ENCODE data around the gene RHEB.

Gene RHEB

GRCh38 chr7:151549083-151549482 is 29.4 kb upstream of the RHEB start:
- DNase-seq (ENCODE audit: extremely low read depth, low read depth): no peak
- H3K4me3 ChIP-seq (replicated peaks; ENCODE audit: low read depth, low read length): no peak overlapping the region
- no peak for TF ChIP-seq CTCF (IDR thresholded peaks at IDR 0.05; ENCODE audit: low read depth, low read length, missing control alignments)

GRCh38 chr7:151544183-151544582 is 24.5 kb upstream of the RHEB start:
- H3K4me3 ChIP-seq (replicated peaks; ENCODE audit: low read depth, low read length): no peak overlapping the region
- no peak for DNase-seq (ENCODE audit: extremely low read depth, low read depth)
- no peak for TF ChIP-seq CTCF (IDR thresholded peaks at IDR 0.05; ENCODE audit: low read depth, low read length, missing control alignments)

GRCh38 chr7:151542606-151543130 is 23.0 kb upstream of the RHEB start:
- TF ChIP-seq CTCF (IDR thresholded peaks at IDR 0.05; ENCODE audit: low read depth, low read length, missing control alignments): no peak
- H3K4me3 ChIP-seq (replicated peaks; ENCODE audit: low read depth, low read length): no peak overlapping the region
- no peak for DNase-seq (ENCODE audit: extremely low read depth, low read depth)

GRCh38 chr7:151541709-151542499 is 22.2 kb upstream of the RHEB start:
- H3K4me3 ChIP-seq (replicated peaks; ENCODE audit: low read depth, low read length): no peak overlapping the region
- TF ChIP-seq CTCF (IDR thresholded peaks at IDR 0.05; ENCODE audit: low read depth, low read length, missing control alignments): no peak
- DNase-seq (ENCODE audit: extremely low read depth, low read depth): no peak

GRCh38 chr7:151540146-151540545 is 20.5 kb upstream of the RHEB start:
- no peak for TF ChIP-seq CTCF (IDR thresholded peaks at IDR 0.05; ENCODE audit: low read depth, low read length, missing control alignments)
- no peak overlapping the region for H3K4me3 ChIP-seq (replicated peaks; ENCODE audit: low read depth, low read length)

GRCh38 chr7:151539088-151539671 is 19.5 kb upstream of the RHEB start:
- DNase-seq (ENCODE audit: extremely low read depth, low read depth): no peak
- TF ChIP-seq CTCF (IDR thresholded peaks at IDR 0.05; ENCODE audit: low read depth, low read length, missing control alignments): no peak
- no peak overlapping the region for H3K4me3 ChIP-seq (replicated peaks; ENCODE audit: low read depth, low read length)

More at GRCh38 chr7:151540146-151540545, 20.5 kb upstream of the RHEB start:
- no peak for DNase-seq (ENCODE audit: extremely low read depth, low read depth)
